ENCODE measurements around the gene ASAP3.

Gene ASAP3

DNA sequence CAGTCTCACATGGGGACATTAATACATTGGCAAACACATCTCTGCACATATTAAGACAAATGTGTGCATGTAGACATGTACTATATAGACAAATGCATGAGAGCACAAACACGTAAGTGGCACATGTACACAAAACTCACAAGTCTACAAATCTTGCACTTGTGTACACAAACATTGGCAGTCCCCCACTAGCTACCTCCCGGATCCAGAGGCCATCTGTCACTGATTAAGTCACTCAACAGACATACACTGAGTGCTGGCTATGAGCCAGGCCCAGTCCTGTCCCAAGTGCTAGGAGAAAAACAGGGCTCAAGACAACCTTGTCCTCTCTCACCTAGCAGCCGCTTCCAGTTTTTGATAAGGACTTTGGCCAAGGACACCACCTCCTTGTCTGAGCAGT, 66.4 kb downstream of the ASAP3 start:
- TF ChIP-seq EZH2phosphoT487 (IDR thresholded peaks at IDR 0.05; ENCODE audit: borderline replicate concordance), result no peak
- TF ChIP-seq CTCF (conservative IDR thresholded peaks at IDR 0.05; ENCODE audit: low read length), result no peak
- no peak overlapping the region for H2AFZ ChIP-seq (ENCODE audit: low read length)
- no peaks in the 10 kb centered on the region for H3K36me3 ChIP-seq (ENCODE audit: insufficient read depth, low read length)
- H4K20me1 ChIP-seq (ENCODE audit: insufficient read depth, low read length, poor library complexity, severe bottlenecking), result no peaks in the 10 kb centered on the region
- H3K9ac ChIP-seq (ENCODE audit: low read depth, low read length, poor library complexity, severe bottlenecking), result no peak overlapping the region
- no peak overlapping the region for H3K4me2 ChIP-seq (ENCODE audit: low read depth, low read length, poor library complexity, severe bottlenecking)
- H3F3A ChIP-seq (ENCODE audit: low read depth), result no peaks in the 10 kb centered on the region
- H3K9me3 ChIP-seq (ENCODE audit: insufficient read depth, low read depth, low read length), result no peaks in the 10 kb centered on the region
- no peaks in the 10 kb centered on the region for H3K9me2 ChIP-seq (replicated peaks; ENCODE audit: low read depth, low read length)
- H3K4me1 ChIP-seq (ENCODE audit: insufficient read depth, low read length, poor library complexity, severe bottlenecking), result peaks cover 27% of the 10 kb centered on the region
- H3K4me3 ChIP-seq (ENCODE audit: low read length, poor library complexity, severe bottlenecking), result no peak overlapping the region
- no peaks in the 10 kb centered on the region for H3K79me2 ChIP-seq (ENCODE audit: insufficient read depth, low read length)
- H3K27me3 ChIP-seq (ENCODE audit: insufficient read depth, low read length, poor library complexity, severe bottlenecking), result no peaks in the 10 kb centered on the region

DNA sequence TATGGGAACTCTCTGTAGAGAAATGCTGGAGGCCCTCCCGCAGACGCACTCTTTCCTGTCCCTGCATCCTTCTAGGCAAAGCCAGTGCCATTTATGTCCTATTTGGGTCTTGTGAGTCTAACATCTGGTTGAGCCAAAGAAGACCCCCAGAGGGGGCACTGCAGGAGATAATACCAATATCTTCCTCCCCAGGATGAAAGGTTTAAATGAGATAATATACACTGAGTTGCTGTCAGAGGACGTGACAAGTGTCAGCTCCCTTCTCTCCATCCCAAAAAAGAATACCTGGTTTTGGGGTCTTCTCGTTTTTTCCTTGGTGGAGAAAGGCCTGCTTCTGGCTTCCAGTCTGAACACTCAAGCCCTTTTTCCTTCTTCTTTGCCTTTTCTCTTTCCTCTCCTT, 67.0 kb downstream of the ASAP3 start:
- Histone ChIP-seq H3K9me2 (replicated peaks; ENCODE audit: low read depth, low read length) (no peaks in the 10 kb centered on the region), H2AFZ (ENCODE audit: low read length) (no peak overlapping the region), H3K4me1 (ENCODE audit: insufficient read depth, low read length, poor library complexity, severe bottlenecking) (peaks cover 21% of the 10 kb centered on the region), H4K20me1 (ENCODE audit: insufficient read depth, low read length, poor library complexity, severe bottlenecking) (no peaks in the 10 kb centered on the region), H3K79me2 (ENCODE audit: insufficient read depth, low read length) (no peaks in the 10 kb centered on the region), H3K4me3 (ENCODE audit: low read length, poor library complexity, severe bottlenecking) (no peak overlapping the region), H3F3A (ENCODE audit: low read depth) (no peaks in the 10 kb centered on the region), H3K36me3 (ENCODE audit: insufficient read depth, low read length) (no peaks in the 10 kb centered on the region), H3K4me2 (ENCODE audit: low read depth, low read length, poor library complexity, severe bottlenecking) (no peak overlapping the region), H3K9ac (ENCODE audit: low read depth, low read length, poor library complexity, severe bottlenecking) (no peak overlapping the region), H3K27me3 (ENCODE audit: insufficient read depth, low read length, poor library complexity, severe bottlenecking) (no peaks in the 10 kb centered on the region), H3K9me3 (ENCODE audit: insufficient read depth, low read depth, low read length) (no peaks in the 10 kb centered on the region)
- TF ChIP-seq EZH2phosphoT487 (IDR thresholded peaks at IDR 0.05; ENCODE audit: borderline replicate concordance) (no peak), CTCF (conservative IDR thresholded peaks at IDR 0.05; ENCODE audit: low read length) (no peak)

DNA sequence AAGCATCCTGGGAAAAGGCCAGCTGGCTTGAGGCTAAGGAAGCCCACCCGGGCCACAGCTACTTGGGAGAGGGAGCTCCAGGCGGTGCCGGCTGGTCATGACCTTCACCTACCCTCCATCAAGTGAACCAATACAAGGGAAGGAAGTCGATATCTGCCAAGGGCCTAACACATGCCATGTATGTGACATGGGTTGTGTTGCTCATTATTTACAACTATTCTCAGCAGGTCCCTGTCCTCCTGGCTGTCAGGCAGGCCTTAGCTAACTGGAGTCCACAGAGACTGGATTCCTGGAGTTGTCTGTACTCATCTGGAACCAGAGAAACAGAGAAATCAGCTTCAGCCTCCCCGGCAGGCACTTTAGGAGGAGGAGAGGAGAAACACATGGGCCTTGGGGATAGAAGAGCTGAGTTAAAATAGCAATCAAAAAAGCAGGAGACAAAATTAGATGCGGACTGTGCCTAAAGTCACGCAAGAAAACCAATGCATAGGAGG, 75.1 kb downstream of the ASAP3 start:
- TF ChIP-seq EZH2phosphoT487 (IDR thresholded peaks at IDR 0.05; ENCODE audit: borderline replicate concordance), result no peak
- no peak for TF ChIP-seq CTCF (conservative IDR thresholded peaks at IDR 0.05; ENCODE audit: low read length)
- Histone ChIP-seq H3K4me3 (ENCODE audit: low read length, poor library complexity, severe bottlenecking) (no peak overlapping the region), H3K27me3 (ENCODE audit: insufficient read depth, low read length, poor library complexity, severe bottlenecking) (no peaks in the 10 kb centered on the region), H3K9ac (ENCODE audit: low read depth, low read length, poor library complexity, severe bottlenecking) (no peak overlapping the region), H3K4me1 (ENCODE audit: insufficient read depth, low read length, poor library complexity, severe bottlenecking) (peaks cover under 1% of the 10 kb centered on the region), H3K36me3 (ENCODE audit: insufficient read depth, low read length) (no peaks in the 10 kb centered on the region), H3K9me2 (replicated peaks; ENCODE audit: low read depth, low read length) (no peaks in the 10 kb centered on the region), H3K9me3 (ENCODE audit: insufficient read depth, low read depth, low read length) (no peaks in the 10 kb centered on the region), H2AFZ (ENCODE audit: low read length) (no peak overlapping the region), H3F3A (ENCODE audit: low read depth) (no peaks in the 10 kb centered on the region), H3K4me2 (ENCODE audit: low read depth, low read length, poor library complexity, severe bottlenecking) (no peak overlapping the region), H3K79me2 (ENCODE audit: insufficient read depth, low read length) (no peaks in the 10 kb centered on the region), H4K20me1 (ENCODE audit: insufficient read depth, low read length, poor library complexity, severe bottlenecking) (no peaks in the 10 kb centered on the region)
